ENCODE data around the gene DPYSL5. TPM values are rescaled to one million over a fixed set of nuclear protein-coding genes. Genes with fewer than 3 reads are reported as not detected.
"Not testable (repeated sequence)": the region's sequence is repeated elsewhere in the genome, so short reads cannot be mapped to it uniquely, and the experiment has no call there.

The DPYSL5 gene
- polyA plus RNA-seq, 1 donor: 39.8 TPM

GRCh38 chr2:26875808-26876207 is 27.9 kb downstream of the DPYSL5 start:
- no peak for DNase-seq

- DNase-seq: no peak
These were observed 28.3 kb downstream of the DPYSL5 start for GRCh38 chr2:26876260-26876659.

- no peak for DNase-seq
These were observed 29.3 kb downstream of the DPYSL5 start for GRCh38 chr2:26877276-26877675.

GRCh38 chr2:26880161-26880560 is 32.2 kb downstream of the DPYSL5 start:
- DNase-seq: no peak

- no peak for DNase-seq
These were observed 33.0 kb downstream of the DPYSL5 start for GRCh38 chr2:26880910-26881435.

GRCh38 chr2:26882220-26882619 is 34.3 kb downstream of the DPYSL5 start:
- not testable (repeated sequence) for DNase-seq

- DNase-seq: no peak
These were observed 36.0 kb downstream of the DPYSL5 start for GRCh38 chr2:26883956-26884355.

GRCh38 chr2:26884486-26884885 is 36.6 kb downstream of the DPYSL5 start:
- no peak for DNase-seq

- no peak for DNase-seq
These were observed 37.9 kb downstream of the DPYSL5 start for GRCh38 chr2:26885651-26886329.

GRCh38 chr2:26886736-26887135 is 38.8 kb downstream of the DPYSL5 start:
- no peak for DNase-seq

GRCh38 chr2:26887151-26887550 is 39.2 kb downstream of the DPYSL5 start:
- DNase-seq: no peak

- no peak for DNase-seq
These were observed 41.9 kb downstream of the DPYSL5 start for GRCh38 chr2:26889796-26890195.

GRCh38 chr2:26890341-26891000 is 42.5 kb downstream of the DPYSL5 start:
- DNase-seq: no peak

GRCh38 chr2:26892133-26892532 is 44.2 kb downstream of the DPYSL5 start:
- DNase-seq: no peak

- DNase-seq: no peak
These were observed 45.1 kb downstream of the DPYSL5 start for GRCh38 chr2:26892922-26893524.

- no peak for DNase-seq
These were observed 46.2 kb downstream of the DPYSL5 start for GRCh38 chr2:26894136-26894535.

GRCh38 chr2:26897807-26898479 is 50.0 kb downstream of the DPYSL5 start:
- no peak for DNase-seq

GRCh38 chr2:26898480-26899078 is 50.6 kb downstream of the DPYSL5 start:
- no peak for DNase-seq

GRCh38 chr2:26899500-26900164 is 51.7 kb downstream of the DPYSL5 start:
- DNase-seq: no peak

- DNase-seq: no peak
These were observed 52.9 kb downstream of the DPYSL5 start for GRCh38 chr2:26900831-26901321.

GRCh38 chr2:26901326-26902183 is 53.6 kb downstream of the DPYSL5 start:
- no peak for DNase-seq
